Cerebellar cortex (tissue), 1 donor: ENCODE measurements around the gene DRP2.
"Not testable (repeated sequence)": the region's sequence is repeated elsewhere in the genome, so short reads cannot be mapped to it uniquely, and the experiment has no call there.

Experiments used
- DNase-seq: peaks from one replicate; pipeline ENCODE4 v3.0.0-alpha.2; 2015; ENCODE audit warnings: low spot score

DRP2 gene

GRCh38 chrX:101232316-101232715 is 12.7 kb downstream of the DRP2 start:
- no peak for DNase-seq

GRCh38 chrX:101237041-101237440 is 17.5 kb downstream of the DRP2 start:
- DNase-seq = no peak

GRCh38 chrX:101241531-101241930 is 21.9 kb downstream of the DRP2 start:
- no peak for DNase-seq

GRCh38 chrX:101252634-101253033 is 33.0 kb downstream of the DRP2 start:
- no peak for DNase-seq

- no peak for DNase-seq
These were observed 38.1 kb downstream of the DRP2 start for GRCh38 chrX:101257448-101258258.

- no peak for DNase-seq
These were observed 38.6 kb downstream of the DRP2 start for GRCh38 chrX:101258259-101258581.

- DNase-seq = peak; percentile 0
These were observed 40.8 kb downstream of the DRP2 start for GRCh38 chrX:101260435-101260834.

- DNase-seq = no peak
These were observed 43.0 kb downstream of the DRP2 start for GRCh38 chrX:101262590-101262989.

- DNase-seq = no peak
These were observed 44.2 kb downstream of the DRP2 start for GRCh38 chrX:101263766-101264165.

GRCh38 chrX:101265869-101266428 is 46.4 kb downstream of the DRP2 start:
- DNase-seq = no peak

GRCh38 chrX:101274198-101274597 is 54.6 kb downstream of the DRP2 start:
- no peak for DNase-seq

GRCh38 chrX:101276238-101276637 is 56.7 kb downstream of the DRP2 start:
- DNase-seq = no peak

- peak; percentile 48 for DNase-seq
These were observed 67.8 kb downstream of the DRP2 start for GRCh38 chrX:101287402-101287801.

GRCh38 chrX:101290957-101291603 is 71.5 kb downstream of the DRP2 start, which contains the start of gene TAF7L:
TAF7L (minus strand) TSS chrX:101291334; CDS start chrX:101287543, 3,791 bp downstream.
- DNase-seq = no peak

- DNase-seq = not testable (repeated sequence)
These were observed 76.0 kb downstream of the DRP2 start for GRCh38 chrX:101295603-101296002.

- no peak for DNase-seq
These were observed 84.2 kb downstream of the DRP2 start for GRCh38 chrX:101303790-101304189.
